ENCODE measurements around the gene ZNF385C.

DNA sequence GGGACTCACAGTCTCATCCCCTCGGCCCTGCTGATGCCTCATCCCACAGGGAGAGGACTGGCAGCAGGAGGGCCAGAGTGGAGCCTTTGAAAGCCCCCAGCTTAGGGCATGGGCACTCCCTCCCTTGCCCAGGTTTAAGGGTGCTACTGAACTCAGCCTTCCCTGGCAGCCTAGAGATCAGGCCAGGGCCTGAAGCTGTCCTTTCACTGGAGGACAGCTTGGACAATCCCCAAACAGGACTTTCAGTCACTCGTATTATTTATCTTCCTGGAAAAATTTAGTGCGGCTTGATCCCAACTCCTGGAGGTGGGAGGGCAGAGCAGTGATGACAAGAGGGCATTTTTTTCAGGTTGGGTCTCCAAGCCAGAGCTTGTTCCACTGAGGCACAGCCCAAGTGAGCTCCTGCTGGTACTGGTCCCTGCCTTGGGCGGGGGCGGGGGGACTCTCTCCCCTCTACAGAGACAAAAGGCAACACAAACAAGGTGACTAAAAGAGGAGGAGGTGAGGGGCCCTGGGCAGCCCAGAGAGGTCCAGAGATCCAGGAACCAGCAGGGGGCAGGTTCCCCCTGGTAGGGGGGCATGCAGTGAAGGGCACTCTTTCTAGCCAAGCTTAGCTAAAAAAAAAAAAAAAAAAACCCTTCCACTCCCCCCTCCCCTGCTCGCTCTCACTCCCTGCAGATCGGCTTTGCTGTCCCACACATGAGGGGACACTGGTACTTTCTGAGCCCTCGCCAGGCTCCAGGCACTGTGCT, 1.7 kb downstream of the ZNF385C start:
- TF ChIP-seq POLR2A (IDR thresholded peaks at IDR 0.05), result no peak
- TF ChIP-seq CTCF (IDR thresholded peaks at IDR 0.05), result no peak
